ENCODE measurements around the gene RNU2-63P.

- TF ChIP-seq CTCF (IDR thresholded peaks at IDR 0.05) (no peak), POLR2A (IDR thresholded peaks at IDR 0.05) (no peak)
These were observed 38.5 kb upstream of the RNU2-63P start for GRCh38 chr2:88054782-88055370.

Data from testis (tissue), 2 donors.